Endothelial cell of umbilical vein (primary cell): ENCODE data around the gene EDC4.

Experiments used
- CTCF ChIP-seq, 2 donors: IDR thresholded peaks; 1 replicate in 1 of 2; 2 replicates in 1 of 2; pipeline ENCODE4 v1.5.1; 2011; ENCODE audit warnings: low read length in 2 of 2, mild to moderate bottlenecking in 2 of 2, moderate library complexity in 2 of 2, control low read depth in 1 of 2, inconsistent platforms in 1 of 2, low read depth in 1 of 2; ENCODE audit not compliant: insufficient read depth in 1 of 2; ENCODE audit errors: extremely low read depth in 1 of 2
- POLR2AphosphoS5 ChIP-seq: IDR thresholded peaks from 2 replicates; pipeline ENCODE4 v1.6.1; 2012; ENCODE audit warnings: low read depth, mild to moderate bottlenecking, control low read depth, low read length, moderate library complexity; ENCODE audit not compliant: insufficient read depth

GRCh38 chr16:67902831-67903230 lies 30.0 kb downstream of the EDC4 start:
- TF ChIP-seq CTCF (IDR thresholded peaks at IDR 0.05; ENCODE audit: extremely low read depth in 1 of 2, insufficient read depth in 1 of 2, low read depth in 1 of 2, low read length in 2 of 2) (no peak), POLR2AphosphoS5 (no peak)
